HT1080 (cell line): ENCODE data around the gene ONECUT3. TPM values are rescaled to one million over a fixed set of nuclear protein-coding genes. Genes with fewer than 3 reads are reported as not detected.
"Not testable (repeated sequence)": the region's sequence is repeated elsewhere in the genome, so short reads cannot be mapped to it uniquely, and the experiment has no call there.

Experiments
- DNase-seq: peaks from one replicate; pipeline ENCODE4 v3.0.0-alpha.2; 2015; ENCODE audit warnings: low read depth
- total RNA-seq: library from RNA; depleted of rRNA; stranded (reverse); fragments of >200 nt; shearing (Covaris generic); gene quantifications from 2 replicates; pipeline ENCODE4 v1.2.3, GENCODE V29; 2014

The ONECUT3 gene
- total RNA-seq, 1 experiment from 2014 or later = not detected

- no peak for DNase-seq
Measured at GRCh38 chr19:1755467-1756171, 2.3 kb downstream of the ONECUT3 start.

- DNase-seq = no peak
Measured at GRCh38 chr19:1756264-1756663, 3.0 kb downstream of the ONECUT3 start.

DNA sequence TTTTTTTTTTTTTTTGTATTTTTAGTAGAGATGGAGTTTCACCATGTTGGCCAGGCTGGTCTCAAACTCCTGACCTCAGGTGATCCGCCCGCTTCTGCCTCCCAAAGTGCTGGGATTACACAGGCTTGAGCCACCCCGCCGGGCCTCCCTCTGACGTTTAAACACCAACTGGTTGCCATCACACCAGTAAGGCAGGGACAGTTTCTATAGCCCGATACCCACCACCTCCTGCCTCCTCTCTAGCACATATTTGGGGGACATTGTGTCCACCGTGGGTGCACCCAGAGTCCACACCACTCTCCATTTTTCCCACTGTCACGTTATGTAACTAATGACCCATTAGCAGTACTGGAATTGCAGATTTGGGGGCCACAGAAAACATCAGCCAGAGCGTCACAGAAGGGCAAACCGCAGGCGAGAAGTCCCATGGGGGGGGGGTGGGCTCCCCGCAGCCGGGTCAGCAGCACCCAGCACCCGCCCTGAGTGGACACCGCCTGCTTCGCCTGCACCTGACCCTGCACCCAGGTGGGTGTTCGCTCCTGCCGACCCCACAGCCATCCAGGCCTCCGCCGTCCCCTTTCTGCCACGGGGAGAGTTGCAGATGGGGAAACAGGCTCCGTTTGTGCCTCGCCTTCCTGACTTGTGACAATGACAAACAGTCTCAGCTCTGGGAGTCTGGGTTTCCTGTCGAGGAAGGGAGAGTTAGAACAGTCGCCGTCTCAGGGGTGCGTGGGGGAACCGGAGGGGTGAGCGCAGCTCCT lies 3.6 kb downstream of the ONECUT3 start:
- DNase-seq = no peak

GRCh38 chr19:1757468-1758230 lies 4.3 kb downstream of the ONECUT3 start:
- DNase-seq = no peak

DNA sequence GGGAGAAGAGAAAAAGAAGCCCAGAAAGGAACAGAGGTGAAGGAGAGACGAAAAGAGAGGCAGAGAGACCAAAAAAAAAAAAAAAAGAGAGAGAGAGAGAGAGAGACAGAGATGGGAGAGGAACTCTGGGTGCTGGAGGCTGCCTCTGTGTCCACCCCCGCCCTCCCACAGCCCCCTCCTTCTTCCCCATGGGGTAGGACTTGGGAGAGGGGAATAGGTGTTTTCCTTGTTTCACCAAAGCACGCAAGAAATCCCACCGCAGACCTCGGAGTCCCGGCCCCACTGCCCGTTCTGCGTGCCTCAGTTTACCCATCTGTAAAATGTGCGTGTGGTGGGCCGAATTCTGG lies 4.9 kb downstream of the ONECUT3 start:
- DNase-seq = no peak

DNA sequence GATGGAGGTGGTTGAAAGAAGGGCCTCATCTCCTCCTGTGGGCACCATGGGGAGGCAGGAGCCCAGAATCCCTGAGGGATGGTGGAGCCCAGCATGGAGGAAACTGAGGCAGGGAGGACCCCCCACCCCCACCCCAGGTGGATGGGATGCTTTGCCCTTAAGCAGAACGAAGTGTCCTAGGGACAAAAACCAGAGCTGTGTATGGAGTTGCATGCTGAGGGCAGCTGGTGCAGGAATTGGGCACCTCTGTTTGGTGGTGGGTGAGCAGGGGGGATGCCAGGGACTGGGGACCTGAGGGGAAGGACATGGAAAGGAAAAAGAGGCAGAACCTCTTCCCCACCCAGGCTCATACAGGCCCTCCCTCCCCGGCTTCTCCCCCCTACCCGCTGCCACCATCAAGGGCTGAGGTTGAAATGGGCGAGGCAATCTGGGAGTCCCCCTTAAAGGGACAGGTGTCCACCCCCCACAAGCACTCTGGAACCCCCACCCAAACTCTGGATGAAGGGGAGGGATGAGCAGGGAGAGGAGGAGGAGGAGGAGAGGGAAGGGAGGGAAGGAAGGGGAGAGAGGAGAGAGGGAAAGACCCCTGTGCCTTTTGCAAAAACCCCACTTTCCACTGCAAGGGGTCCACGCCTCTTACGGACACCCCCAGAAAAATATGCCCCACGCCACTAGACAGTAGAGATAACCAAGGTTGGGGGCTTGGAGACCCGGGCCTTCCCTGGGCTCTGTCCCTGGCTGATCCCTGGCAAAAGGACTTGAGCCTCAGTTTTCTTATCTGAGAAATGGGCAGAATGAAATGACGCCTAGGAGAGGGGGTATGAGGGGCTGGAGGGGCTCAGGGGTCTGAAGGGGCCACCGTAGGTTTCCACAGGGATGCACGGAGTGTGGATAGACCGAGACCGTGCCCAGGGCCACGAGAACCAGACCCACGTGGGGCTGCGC lies 5.9 kb downstream of the ONECUT3 start:
- no peak for DNase-seq

- no peak for DNase-seq
Measured at GRCh38 chr19:1760020-1760419, 6.7 kb downstream of the ONECUT3 start.

GRCh38 chr19:1760786-1761527 lies 7.7 kb downstream of the ONECUT3 start:
- DNase-seq = not testable (repeated sequence)

DNA sequence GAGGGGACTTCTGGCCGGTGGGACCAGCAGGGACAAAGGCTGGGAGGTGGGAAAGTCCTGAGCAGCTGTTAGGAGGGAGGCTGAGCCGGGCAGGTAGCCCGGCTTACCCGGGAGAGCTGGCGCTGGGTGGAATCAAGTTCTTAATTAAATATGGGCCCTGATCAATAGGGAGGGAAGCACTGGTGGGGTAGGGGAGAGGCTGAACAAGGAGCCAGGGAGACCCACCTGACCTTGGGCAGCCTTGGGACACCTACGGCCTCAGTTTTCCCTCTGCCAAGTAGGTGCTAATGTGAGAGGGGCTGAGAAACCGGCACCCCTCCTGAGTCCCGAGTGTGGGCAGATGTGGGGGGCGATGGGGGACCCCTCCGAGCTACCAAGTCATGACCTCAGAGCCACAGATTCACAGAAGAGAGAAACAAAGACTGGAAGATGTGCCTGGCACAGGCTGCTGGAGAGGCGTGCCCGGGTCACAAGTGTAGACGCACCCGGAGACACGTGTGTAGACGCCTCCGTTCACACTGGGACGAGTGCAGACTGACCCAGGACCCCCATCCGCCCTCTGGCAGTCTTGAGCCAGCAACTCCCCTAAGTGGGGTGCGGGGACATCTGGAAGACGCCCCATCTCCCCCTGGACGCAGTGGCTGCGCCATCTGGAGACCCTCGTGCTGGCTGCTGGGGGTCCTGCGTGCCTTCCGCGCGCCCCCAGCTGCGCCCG lies 8.4 kb downstream of the ONECUT3 start:
- no peak for DNase-seq

DNA sequence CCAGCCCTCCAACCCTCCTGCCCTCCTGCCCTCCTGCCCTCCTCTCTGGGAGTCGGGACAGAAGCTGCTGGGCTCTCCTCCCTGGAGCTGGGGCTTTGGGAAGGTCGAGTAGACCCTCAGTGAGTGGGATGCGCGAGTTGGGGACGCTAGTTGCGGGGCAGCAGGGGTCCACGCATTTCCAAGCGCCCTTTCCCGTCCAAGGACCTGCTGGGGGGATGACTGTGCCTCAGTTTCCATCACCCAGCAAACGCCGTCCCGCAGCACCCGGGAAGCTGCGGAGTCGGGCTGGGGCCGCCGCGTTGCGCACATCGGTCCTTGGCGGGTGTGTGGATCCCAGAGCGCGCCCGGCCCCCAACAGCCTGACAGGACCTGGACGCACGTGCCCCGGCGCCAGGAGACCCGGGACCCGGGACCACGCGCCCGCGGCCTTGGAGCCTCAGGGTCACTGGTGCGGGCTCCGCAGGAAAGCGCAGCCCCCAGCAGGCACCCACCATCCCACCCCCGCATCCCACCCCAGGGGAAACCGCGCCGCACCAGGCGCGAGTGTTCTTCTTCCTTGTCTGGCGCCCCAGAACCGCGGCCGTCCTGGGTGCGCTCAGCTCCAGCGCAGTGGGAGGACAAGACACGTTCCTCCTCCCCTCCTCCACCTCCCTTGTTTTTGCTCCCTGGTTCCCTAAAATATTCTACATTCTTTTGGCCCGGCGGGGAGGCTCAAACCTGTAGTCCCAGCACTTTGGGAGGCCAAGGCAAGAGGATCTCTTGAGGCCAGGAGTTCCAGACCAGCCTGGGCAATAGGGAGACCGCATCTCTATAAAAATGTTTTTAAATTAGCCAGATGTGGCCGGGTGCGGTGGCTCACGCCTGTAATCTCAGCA lies 9.2 kb downstream of the ONECUT3 start:
- DNase-seq = no peak

GRCh38 chr19:1763648-1764639 lies 10.6 kb downstream of the ONECUT3 start:
- no peak for DNase-seq

DNA sequence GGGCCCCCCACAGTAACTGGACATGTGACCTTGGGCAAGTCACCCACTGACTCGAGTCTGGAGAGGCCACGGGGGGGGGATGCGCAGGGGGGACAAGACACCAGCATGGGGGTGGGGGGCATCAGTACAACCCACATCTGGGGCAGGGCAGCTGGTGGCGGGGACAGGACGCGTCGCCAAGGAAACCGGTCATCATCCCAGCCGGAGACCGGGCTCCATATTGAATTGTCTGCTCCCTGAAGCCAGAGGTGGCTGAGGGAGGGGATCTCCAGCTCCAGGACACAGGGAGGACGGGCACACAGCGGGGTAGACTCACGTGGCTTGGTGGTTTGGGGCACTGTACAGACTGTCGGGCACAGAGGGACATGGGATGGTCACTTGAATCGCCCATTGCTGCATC lies 11.4 kb downstream of the ONECUT3 start:
- DNase-seq = no peak

DNA sequence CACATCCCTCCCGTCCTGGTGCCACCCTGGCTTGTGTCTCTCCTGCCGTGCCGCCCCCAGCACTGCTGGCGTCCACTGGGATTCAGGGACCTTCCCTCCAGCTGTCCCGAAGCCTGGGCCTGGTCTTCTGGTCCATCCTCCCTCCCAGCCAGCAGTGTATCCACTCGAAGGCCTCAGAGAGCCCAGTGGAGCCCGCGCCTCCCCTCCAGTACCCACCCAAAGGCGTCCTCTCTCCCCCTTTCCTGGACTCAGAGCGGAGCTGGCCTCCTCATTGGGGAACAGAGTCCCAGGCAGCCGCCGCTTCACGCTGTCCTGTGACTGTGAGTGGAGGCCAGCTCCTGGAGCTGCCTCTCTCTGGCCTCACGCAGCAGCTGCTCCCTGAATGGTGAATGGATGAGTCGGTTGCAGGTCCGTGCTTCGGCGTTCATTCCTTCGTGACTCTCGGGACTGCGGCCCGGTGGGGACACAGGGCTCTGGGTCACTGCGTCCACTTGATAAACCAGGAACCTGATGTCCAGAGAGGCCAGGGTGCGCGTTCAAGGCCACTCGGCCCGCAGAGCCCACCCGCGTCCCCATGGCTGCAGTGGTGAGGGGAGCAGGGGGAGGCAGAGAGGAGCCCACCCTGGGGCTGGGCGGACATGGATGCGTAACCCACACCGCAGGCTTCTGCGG lies 12.1 kb downstream of the ONECUT3 start:
- no peak for DNase-seq

- DNase-seq = no peak
Measured at GRCh38 chr19:1765904-1766799, 12.8 kb downstream of the ONECUT3 start.

GRCh38 chr19:1766800-1767352 lies 13.6 kb downstream of the ONECUT3 start:
- no peak for DNase-seq
